Loucy (cell line): ENCODE results near the gene BCL2L1.

ENCODE experiments used
- EZH2phosphoT487 ChIP-seq: fragments of 200-600 bp; IDR thresholded peaks from 2 replicates; pipeline ENCODE4 v1.6.1; 2018; ENCODE audit warnings: antibody characterized with exemption, mild to moderate bottlenecking, moderate library complexity, borderline replicate concordance
- TF ChIP-seq, protein P1 (sequence below): fragments of 200-600 bp; sonication (generic); conservative IDR thresholded peaks from 2 replicates; pipeline ENCODE4 v1.5.1; 2014; ENCODE audit warnings: mild to moderate bottlenecking, antibody characterized with exemption, low read length

DNA sequence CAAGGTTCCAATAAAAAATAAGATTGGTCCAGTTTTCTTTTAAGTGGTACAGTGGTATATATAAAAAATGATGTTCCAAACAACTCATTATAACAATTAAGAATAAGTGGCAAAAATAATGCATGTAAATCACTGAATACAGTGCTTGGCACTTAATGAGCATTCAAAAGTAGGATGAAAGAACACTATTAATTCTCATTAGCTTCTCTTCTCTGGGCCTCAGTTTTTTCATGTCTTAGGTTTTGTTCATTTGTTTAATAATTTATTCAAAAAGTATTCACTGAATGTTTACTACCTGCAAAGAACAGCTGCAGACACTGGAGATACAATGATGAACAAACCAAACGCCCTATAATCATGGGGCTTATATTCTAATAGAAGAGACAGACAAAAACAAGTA, 21.1 kb downstream of the BCL2L1 start:
- TF ChIP-seq, protein P1, sequence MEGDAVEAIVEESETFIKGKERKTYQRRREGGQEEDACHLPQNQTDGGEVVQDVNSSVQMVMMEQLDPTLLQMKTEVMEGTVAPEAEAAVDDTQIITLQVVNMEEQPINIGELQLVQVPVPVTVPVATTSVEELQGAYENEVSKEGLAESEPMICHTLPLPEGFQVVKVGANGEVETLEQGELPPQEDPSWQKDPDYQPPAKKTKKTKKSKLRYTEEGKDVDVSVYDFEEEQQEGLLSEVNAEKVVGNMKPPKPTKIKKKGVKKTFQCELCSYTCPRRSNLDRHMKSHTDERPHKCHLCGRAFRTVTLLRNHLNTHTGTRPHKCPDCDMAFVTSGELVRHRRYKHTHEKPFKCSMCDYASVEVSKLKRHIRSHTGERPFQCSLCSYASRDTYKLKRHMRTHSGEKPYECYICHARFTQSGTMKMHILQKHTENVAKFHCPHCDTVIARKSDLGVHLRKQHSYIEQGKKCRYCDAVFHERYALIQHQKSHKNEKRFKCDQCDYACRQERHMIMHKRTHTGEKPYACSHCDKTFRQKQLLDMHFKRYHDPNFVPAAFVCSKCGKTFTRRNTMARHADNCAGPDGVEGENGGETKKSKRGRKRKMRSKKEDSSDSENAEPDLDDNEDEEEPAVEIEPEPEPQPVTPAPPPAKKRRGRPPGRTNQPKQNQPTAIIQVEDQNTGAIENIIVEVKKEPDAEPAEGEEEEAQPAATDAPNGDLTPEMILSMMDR, result no peak
- no peak for TF ChIP-seq EZH2phosphoT487
